ACC112 (cell line): ENCODE results near the gene MEST.
A peak's percentile ranks its signal among the peaks of the same experiment; 100 is the strongest.
"Not testable (repeated sequence)": the region's sequence is repeated elsewhere in the genome, so short reads cannot be mapped to it uniquely, and the experiment has no call there.

Experiments
- H2AFZ ChIP-seq: fragments of 200-600 bp; sonication (generic); one replicate; pipeline ENCODE4 v1.6.0; 2017; ENCODE audit warnings: antibody characterized with exemption, low read length; ENCODE audit not compliant: unreplicated experiment
- H3K27ac ChIP-seq: fragments of 200-600 bp; sonication (generic); 2 replicates; pipeline ENCODE4 v1.5.1; 2014; ENCODE audit warnings: low read depth, mild to moderate bottlenecking, antibody characterized with exemption, low read length, moderate library complexity
- H3K27me3 ChIP-seq: fragments of 200-600 bp; sonication (generic); 2 replicates; pipeline ENCODE4 v1.6.1; 2014; ENCODE audit warnings: mild to moderate bottlenecking, antibody characterized with exemption, low read length, moderate library complexity, mixed read lengths; ENCODE audit not compliant: insufficient read depth
- H3K36me3 ChIP-seq: fragments of 200-600 bp; sonication (generic); 2 replicates; pipeline ENCODE4 v1.6.1; 2016; ENCODE audit warnings: mild to moderate bottlenecking, antibody characterized with exemption, low read length, moderate library complexity, mixed read lengths; ENCODE audit not compliant: insufficient read depth
- H3K4me1 ChIP-seq: fragments of 200-600 bp; sonication (generic); one replicate; pipeline ENCODE4 v1.6.1; 2016; ENCODE audit warnings: low read length, mixed read lengths; ENCODE audit not compliant: insufficient read depth, unreplicated experiment, control insufficient read depth
- H3K4me3 ChIP-seq: fragments of 200-600 bp; sonication (generic); 2 replicates; pipeline ENCODE4 v1.5.1; 2014; ENCODE audit warnings: mild to moderate bottlenecking, low read depth, low read length
- H3K79me2 ChIP-seq: fragments of 200-600 bp; sonication (generic); one replicate; pipeline ENCODE4 v1.6.0; 2016; ENCODE audit warnings: low read length; ENCODE audit not compliant: control insufficient read depth, unreplicated experiment, insufficient read depth

Gene MEST

DNA sequence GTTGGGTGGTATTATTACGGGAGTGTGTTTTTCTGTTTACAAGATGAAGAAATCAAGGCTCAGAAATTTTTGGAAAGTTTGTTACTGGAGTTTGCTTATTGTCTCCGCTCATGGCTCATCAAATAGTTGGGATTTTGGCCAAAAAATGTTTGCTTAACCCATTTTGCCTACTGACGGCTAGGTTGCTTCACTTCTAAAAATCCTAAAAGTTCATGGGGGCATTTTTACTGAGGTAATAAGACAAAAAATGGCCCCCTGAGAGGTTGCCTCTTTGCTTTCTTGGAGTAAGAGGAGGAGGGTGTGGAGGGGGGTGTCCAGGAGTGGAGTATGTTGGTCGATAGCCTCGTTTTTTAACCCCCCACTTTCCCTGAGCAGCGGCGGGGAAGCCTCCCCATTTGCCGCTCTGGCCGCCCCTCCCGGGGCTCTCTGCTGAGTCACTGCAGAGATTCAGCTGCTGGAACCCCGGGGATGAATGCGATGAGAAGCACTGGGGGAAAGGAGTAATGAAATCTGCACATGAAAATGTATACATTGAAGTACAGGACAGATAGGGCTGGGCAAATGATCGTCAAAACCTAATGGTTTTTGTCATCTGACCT, 1.5 kb downstream of the MEST start:
- H2AFZ ChIP-seq: no peak overlapping the region
- H3K27me3 ChIP-seq: no peaks in the 10 kb centered on the region
- peaks cover 3% of the 10 kb centered on the region for H3K79me2 ChIP-seq
- H3K4me1 ChIP-seq: peaks cover 13% of the 10 kb centered on the region
- H3K36me3 ChIP-seq: no peaks in the 10 kb centered on the region
- H3K4me3 ChIP-seq: peak overlapping the region; percentile 75
- H3K27ac ChIP-seq: no peak overlapping the region

DNA sequence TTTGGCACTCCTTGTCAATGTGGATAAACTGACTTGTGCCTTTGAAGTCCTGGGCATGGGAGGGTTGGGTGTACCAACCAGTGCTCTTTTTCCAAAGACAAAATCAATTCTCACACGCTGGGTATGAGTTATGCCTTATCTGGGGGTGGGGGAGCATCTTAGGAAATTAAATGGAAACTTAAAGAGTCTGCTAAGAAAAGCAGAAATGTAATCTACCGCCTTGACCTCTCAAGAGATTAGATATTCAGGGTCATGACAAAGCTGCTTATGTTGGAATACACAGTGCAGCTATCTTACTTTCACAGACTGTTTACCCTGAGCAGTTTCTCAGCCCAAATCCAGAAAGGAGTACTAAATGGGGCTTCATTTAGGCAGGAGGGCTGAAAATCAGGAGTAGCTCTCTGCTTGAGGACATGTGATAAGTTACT, 2.6 kb downstream of the MEST start:
- H3K4me1 ChIP-seq: peaks cover 4% of the 10 kb centered on the region
- peak overlapping the region; percentile 75; the same call in 1 of the 2 replicates for H3K4me3 ChIP-seq
- peaks cover 3% of the 10 kb centered on the region for H3K79me2 ChIP-seq
- H2AFZ ChIP-seq: no peak overlapping the region
- no peaks in the 10 kb centered on the region for H3K27me3 ChIP-seq
- no peaks in the 10 kb centered on the region for H3K36me3 ChIP-seq
- no peak overlapping the region for H3K27ac ChIP-seq

DNA sequence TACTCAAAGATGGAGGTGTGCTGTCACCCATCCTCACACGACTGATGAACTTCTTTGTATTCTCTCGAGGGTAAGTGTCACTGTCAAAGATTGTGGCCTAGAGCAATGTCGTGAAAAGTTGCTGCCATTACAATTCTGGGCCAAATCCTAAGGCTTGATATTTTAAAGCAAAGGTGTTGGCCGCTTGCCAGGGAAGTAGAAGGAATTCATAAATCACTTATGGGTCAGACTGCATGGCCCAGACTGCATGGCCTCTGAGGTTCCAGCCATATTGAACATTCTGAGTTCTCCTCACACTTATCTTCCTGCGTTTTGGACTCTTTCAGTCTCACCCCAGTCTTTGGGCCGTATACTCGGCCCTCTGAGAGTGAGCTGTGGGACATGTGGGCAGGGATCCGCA, 8.6 kb downstream of the MEST start:
- no peak overlapping the region for H2AFZ ChIP-seq
- H3K4me1 ChIP-seq: no peaks in the 10 kb centered on the region
- H3K27me3 ChIP-seq: no peaks in the 10 kb centered on the region
- H3K27ac ChIP-seq: no peak overlapping the region
- no peaks in the 10 kb centered on the region; the same call in 1 of the 2 replicates for H3K36me3 ChIP-seq
- no peaks in the 10 kb centered on the region for H3K79me2 ChIP-seq
- H3K4me3 ChIP-seq: no peak overlapping the region

DNA sequence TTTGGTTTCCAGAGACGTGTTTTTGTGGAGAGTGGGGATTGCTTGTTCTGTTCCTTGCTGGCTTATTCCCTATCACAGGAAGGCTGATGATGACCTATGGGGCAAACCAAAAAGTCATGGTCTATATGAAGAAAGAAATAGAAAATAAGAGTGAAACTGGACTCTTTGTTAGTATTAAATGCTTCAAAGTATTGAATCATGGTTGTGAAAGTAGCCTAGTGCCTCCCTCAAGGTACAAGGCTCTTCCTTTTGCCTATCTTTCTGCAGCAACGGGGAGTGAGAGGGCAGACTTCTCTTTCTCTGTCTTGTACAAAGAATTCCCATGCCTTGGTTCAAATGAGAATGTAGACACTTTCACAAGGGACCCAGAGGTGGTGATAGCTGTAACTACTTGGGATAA, 9.0 kb downstream of the MEST start:
- Histone ChIP-seq H3K27me3 (no peaks in the 10 kb centered on the region), H3K27ac (no peak overlapping the region), H3K36me3 (no peaks in the 10 kb centered on the region; the same call in 1 of the 2 replicates)

DNA sequence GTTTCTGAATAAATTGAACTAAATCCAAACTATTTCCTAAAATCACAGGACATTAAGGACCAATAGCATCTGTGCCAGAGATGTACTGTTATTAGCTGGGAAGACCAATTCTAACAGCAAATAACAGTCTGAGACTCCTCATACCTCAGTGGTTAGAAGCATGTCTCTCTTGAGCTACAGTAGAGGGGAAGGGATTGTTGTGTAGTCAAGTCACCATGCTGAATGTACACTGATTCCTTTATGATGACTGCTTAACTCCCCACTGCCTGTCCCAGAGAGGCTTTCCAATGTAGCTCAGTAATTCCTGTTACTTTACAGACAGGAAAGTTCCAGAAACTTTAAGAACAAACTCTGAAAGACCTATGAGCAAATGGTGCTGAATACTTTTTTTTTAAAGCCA, 13.9 kb downstream of the MEST start:
- no peak overlapping the region for H3K27ac ChIP-seq
- H2AFZ ChIP-seq: no peak overlapping the region
- H3K4me3 ChIP-seq: no peak overlapping the region
- peaks cover 9% of the 10 kb centered on the region; the same call in 1 of the 2 replicates for H3K36me3 ChIP-seq
- no peaks in the 10 kb centered on the region for H3K27me3 ChIP-seq
- H3K4me1 ChIP-seq: no peaks in the 10 kb centered on the region
- no peaks in the 10 kb centered on the region for H3K79me2 ChIP-seq

More for the DNA sequence above, 9.0 kb downstream of the MEST start:
- Histone ChIP-seq H2AFZ (no peak overlapping the region), H3K4me3 (no peak overlapping the region), H3K79me2 (no peaks in the 10 kb centered on the region), H3K4me1 (no peaks in the 10 kb centered on the region)

DNA sequence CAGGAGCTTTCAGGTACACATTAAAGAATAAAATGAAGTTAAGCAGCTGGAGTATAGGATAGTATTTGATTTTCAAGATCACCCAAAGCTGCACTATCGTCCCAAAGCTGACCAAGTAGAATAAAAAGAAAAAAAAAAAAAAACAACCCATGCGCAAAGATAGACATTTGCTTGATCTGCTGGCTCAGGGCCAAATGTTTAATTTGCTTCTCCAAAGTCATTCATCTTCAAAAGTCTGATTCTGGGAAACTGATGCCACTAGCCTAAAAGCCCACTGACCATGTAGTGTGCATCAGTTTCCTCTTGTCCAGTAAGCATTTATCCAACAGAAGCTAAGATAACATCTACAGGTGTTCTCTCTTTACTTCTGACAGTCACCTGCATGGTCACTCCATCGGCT, 14.5 kb downstream of the MEST start:
- H3K79me2 ChIP-seq: no peaks in the 10 kb centered on the region
- no peak overlapping the region for H2AFZ ChIP-seq
- no peaks in the 10 kb centered on the region for H3K27me3 ChIP-seq
- H3K4me3 ChIP-seq: no peak overlapping the region
- H3K36me3 ChIP-seq: peaks cover 9% of the 10 kb centered on the region; the same call in 1 of the 2 replicates
- H3K27ac ChIP-seq: no peak overlapping the region
- no peaks in the 10 kb centered on the region for H3K4me1 ChIP-seq

DNA sequence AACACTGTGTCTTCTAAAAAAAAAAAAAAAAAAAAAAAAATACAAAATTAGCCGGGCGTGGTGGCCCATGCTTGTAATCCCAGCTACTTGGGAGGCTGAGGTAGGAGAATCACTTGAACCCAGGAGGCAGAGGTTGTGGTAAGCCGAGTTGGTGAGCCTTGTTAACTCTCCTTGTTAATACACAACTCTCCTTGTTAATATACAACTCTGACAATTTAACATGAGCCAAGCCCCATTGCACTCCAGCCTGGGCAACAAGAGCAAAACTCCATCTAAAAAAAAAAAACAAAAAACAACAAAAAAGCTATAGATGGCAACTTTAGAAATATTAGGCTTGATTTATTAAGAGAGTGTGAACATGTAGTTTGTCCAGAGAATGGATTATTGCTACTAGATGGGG, 20.2 kb downstream of the MEST start:
- not testable (repeated sequence) for H3K27me3 ChIP-seq, H3K79me2 ChIP-seq
- H3K36me3 ChIP-seq: peaks cover 12% of the 10 kb centered on the region

DNA sequence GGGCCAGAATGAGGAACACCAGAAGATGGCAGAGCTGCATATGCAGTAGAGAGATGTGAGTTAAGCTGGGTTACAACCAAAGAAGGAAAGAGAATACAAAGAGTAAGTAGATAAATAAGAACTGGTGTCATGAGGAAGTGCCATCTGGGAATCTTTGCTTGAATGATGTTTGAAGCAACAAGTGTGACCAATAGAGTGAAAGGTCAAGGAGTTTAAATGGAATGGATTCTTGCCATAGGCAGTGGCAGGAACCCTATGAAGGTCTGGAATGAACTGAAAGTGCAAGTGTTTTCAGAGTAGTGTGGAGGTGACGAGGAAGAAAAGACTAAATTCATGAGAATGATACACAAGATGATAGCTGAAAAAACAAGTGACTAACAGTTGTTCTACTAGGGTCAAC, 21.6 kb downstream of the MEST start:
- H2AFZ ChIP-seq: no peak overlapping the region
- no peaks in the 10 kb centered on the region for H3K79me2 ChIP-seq
- no peaks in the 10 kb centered on the region for H3K27me3 ChIP-seq
- no peak overlapping the region for H3K4me3 ChIP-seq
- peaks cover 9% of the 10 kb centered on the region for H3K36me3 ChIP-seq
- no peak overlapping the region for H3K27ac ChIP-seq
- H3K4me1 ChIP-seq: no peaks in the 10 kb centered on the region

More for the DNA sequence above, 20.2 kb downstream of the MEST start:
- not testable (repeated sequence) for H2AFZ ChIP-seq, H3K27ac ChIP-seq, H3K4me1 ChIP-seq, H3K4me3 ChIP-seq

DNA sequence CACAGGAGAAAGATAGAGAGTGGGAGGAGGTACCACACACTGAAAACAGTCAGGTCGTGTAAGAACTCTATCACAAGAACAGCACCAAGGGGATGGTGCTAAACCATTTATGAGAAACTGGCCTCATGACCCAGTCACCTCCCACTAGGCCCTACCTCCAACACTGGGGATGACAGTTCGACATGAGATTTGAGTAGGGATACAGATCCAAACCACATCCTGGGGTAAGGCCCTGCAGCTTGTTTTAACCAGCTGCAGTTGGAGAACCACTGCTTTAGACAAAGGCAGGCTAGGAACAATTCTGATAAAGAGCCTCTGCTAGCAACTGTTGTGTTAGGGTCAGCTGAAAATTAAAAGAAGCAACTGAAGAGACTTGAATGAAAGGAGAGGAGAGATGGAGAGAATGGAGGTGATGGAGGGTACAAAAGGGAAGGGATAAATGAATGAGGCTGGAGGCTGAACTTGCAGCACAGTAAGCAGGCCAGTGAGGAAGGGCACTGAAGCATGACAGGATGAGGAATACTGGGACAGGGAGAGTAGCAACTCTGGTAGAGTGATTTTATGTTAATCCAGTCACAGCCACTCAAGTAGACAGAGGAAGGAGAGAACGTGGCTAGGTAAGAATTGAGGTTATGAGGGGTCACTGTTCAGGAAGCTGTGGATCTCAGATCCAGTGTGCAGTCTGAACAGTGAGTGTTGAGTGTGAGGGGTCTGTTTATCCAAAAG, 23.6 kb downstream of the MEST start:
- H3K27me3 ChIP-seq: no peaks in the 10 kb centered on the region
- no peak overlapping the region for H3K4me3 ChIP-seq
- no peaks in the 10 kb centered on the region for H3K79me2 ChIP-seq
- H2AFZ ChIP-seq: no peak overlapping the region
- peaks cover 9% of the 10 kb centered on the region for H3K36me3 ChIP-seq
- no peak overlapping the region for H3K27ac ChIP-seq
- no peaks in the 10 kb centered on the region for H3K4me1 ChIP-seq

DNA sequence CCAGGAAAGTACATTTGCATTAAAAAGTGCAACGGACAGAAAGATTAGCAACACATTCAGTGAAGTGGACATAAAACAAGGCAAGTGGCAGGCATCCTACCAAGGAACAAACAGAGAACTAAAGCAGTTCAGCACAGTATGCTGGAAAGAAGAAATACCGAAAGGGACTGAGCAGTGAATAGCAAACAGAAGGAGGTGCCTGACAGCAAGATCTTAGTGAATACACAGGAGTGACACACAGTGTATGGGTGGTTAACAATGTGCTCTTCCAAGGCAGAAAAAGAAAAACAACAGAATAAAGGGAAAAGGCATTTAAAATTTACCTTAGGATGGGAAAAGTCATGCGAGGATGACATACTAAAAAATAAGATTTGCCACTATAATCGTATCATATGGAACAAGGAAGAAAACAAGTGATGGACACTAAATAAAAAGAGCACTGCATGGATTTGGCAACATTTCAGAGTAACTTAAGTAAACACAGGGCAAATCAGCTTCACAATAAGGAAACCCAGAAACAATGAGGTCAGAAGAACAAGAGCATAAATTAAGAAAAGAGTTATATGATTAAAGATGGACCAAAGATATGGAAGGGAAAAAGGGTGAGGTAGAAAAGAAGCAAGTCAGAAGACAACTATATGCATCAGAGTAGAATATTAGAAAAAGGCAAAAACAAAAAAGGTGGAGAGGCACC, 29.5 kb downstream of the MEST start:
- no peaks in the 10 kb centered on the region for H3K27me3 ChIP-seq
- H3K79me2 ChIP-seq: no peaks in the 10 kb centered on the region
- no peaks in the 10 kb centered on the region for H3K36me3 ChIP-seq
- no peak overlapping the region for H3K27ac ChIP-seq
- H3K4me3 ChIP-seq: no peak overlapping the region
- H2AFZ ChIP-seq: no peak overlapping the region
- H3K4me1 ChIP-seq: no peaks in the 10 kb centered on the region
